Stimulated activated naive CD8-positive, alpha-beta T cell treated with anti-CD3 and anti-CD28 coated beads, Interleukin-15, amount 100 ng/mL, for 72 hours (primary cell): Measurements from ENCODE around the gene TBX10.
"Not testable (repeated sequence)": the region's sequence is repeated elsewhere in the genome, so short reads cannot be mapped to it uniquely, and the experiment has no call there.

Experiments used
- ATAC-seq: fragments of 150-1000 bp; cut with Tn5 transposase; 2 replicates; pipeline ENCODE4 v1.10.0; 2021; ENCODE audit warnings: mild to moderate bottlenecking, moderate library complexity
- DNase-seq, 2 donors: peaks; one replicate each; pipeline ENCODE4 v3.0.0; 2021 to 2022
- H3K27ac Mint-ChIP-seq, 2 donors: one replicate each; pipeline ENCODE4 v1.8.0; 2022; ENCODE audit warnings: mild to moderate bottlenecking in 2 of 2, mixed read lengths in 2 of 2, moderate library complexity in 2 of 2
- H3K27me3 Mint-ChIP-seq: one replicate; pipeline ENCODE4 v1.8.0; 2022; ENCODE audit warnings: mixed read lengths
- H3K4me1 Mint-ChIP-seq: one replicate; pipeline ENCODE4 v1.8.0; 2022; ENCODE audit warnings: mild to moderate bottlenecking, mixed read lengths
- H3K4me3 Mint-ChIP-seq, 2 donors: one replicate each; pipeline ENCODE4 v1.8.0; 2022; ENCODE audit warnings: mild to moderate bottlenecking in 2 of 2, mixed read lengths in 2 of 2, moderate library complexity in 1 of 2
- H3K9me3 Mint-ChIP-seq, 2 donors: one replicate each; pipeline ENCODE4 v1.8.0; 2022; ENCODE audit warnings: mixed read lengths in 2 of 2

Gene TBX10

GRCh38 chr11:67641338-67642172, 2.0 kb upstream of the TBX10 start:
- peaks cover 32% of the 10 kb centered on the region for H3K4me1 Mint-ChIP-seq
- DNase-seq (no peak), ATAC-seq (no peak)
- H3K27ac Mint-ChIP-seq, result no peak overlapping the region
- no peaks in the 10 kb centered on the region for H3K27me3 Mint-ChIP-seq
- H3K4me3 Mint-ChIP-seq, result no peak overlapping the region
- H3K9me3 Mint-ChIP-seq, result no peaks in the 10 kb centered on the region

GRCh38 chr11:67640758-67641337, 1.3 kb upstream of the TBX10 start:
- Mint-ChIP-seq H3K4me3 (no peak overlapping the region), H3K27me3 (no peaks in the 10 kb centered on the region), H3K9me3 (no peaks in the 10 kb centered on the region), H3K27ac (no peak overlapping the region), H3K4me1 (peaks cover 25% of the 10 kb centered on the region)
- no peak for DNase-seq
- no peak for ATAC-seq

GRCh38 chr11:67640021-67640757, 626 bp upstream of the TBX10 start:
- Mint-ChIP-seq H3K27me3 (no peaks in the 10 kb centered on the region), H3K27ac (no peak overlapping the region), H3K4me3 (no peak overlapping the region), H3K9me3 (no peaks in the 10 kb centered on the region), H3K4me1 (peaks cover 18% of the 10 kb centered on the region)
- ATAC-seq (peak; percentile 75), DNase-seq (peak in 1 of 2 donors; percentile 54)

DNA sequence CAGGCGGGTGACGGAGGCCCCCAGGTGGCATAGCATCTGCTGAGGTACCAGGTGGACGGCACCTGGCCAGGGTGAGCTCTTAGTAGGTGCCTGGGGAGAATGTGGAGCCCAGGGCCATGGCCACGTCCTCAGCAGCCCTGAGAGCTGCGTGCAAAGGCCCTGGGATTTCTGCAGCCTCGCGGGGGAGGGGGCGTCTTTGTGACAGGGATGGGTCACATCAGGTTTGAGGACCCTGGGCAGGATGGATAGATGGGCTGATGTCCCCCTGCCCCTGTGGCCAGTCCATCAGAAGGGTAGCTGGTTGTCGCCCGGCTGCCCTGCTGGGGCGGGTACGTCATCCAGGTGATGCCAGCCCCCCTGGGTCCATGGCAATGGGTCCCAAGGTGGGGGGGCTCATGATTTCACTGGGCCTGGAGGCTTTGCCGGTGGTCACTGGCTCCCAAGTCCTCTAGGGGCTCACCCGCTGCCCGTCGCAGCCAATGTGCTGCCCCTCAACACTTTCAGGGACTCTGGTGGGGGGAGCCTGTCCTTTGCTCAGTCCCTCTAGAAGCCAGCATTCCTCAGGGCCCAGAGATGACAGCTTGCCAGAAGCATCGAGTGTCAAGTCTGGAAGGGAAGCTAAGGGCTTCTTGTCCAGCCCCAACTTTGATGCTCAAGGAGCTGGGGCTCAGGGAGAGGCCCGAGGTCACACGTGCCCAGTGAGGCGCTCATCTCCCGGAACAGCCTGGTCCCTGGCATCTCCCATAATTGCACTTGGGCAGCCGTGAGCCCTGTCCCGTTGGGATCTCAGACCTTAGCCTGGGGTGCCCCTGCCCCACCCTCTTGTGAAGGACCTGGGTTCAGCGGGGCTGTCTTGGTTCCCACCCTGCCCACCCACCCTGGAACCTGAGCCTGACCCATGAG, 777 bp downstream of the TBX10 start:
- Mint-ChIP-seq H3K4me1 (peaks cover 7% of the 10 kb centered on the region), H3K27me3 (no peaks in the 10 kb centered on the region), H3K27ac (peak overlapping the region in 1 of 2 donors; percentile 9), H3K4me3 (no peak overlapping the region), H3K9me3 (no peaks in the 10 kb centered on the region)
- DNase-seq (no peak), ATAC-seq (no peak)

DNA sequence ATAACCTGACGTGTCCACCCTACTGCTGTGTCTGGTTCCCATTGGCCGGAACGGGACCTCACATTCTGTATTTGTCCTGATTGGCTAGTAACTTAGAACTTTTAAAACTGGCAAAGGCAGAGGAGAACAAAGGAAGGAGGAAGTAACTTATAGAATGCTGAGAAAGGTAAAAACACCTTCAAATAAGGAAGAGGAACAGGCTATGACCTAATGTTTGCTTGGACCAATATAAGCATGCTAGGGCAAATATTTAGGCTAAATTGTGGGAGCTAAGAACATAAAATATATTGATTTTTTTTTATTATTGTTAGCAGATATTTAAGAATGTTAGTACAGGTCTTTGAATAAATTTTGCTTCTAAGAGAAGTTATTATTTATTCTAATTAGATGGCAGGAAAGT, 2.1 kb downstream of the TBX10 start:
- not testable (repeated sequence) for H3K9me3 Mint-ChIP-seq, H3K27ac Mint-ChIP-seq, H3K4me1 Mint-ChIP-seq, H3K27me3 Mint-ChIP-seq, DNase-seq, H3K4me3 Mint-ChIP-seq, ATAC-seq

DNA sequence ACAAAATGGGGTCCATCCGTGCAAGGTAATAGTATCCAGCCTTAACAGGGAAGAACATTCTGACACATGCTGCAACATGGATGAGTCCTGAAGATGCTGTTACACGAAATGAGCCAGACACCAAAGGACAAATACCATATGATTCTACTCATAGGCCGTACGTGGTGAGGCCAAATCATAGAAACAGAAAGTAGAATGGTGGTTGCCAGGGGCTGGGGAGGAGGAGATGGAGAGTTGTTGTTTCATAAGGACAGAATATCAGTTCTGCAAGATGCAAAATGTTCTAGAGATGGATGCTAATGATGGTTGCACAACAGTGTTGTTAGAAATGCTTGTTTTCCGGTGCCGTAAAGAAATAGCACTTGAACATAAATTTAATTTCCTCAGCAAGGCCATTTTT, 2.6 kb downstream of the TBX10 start:
- H3K27ac Mint-ChIP-seq, result no peak overlapping the region
- H3K4me1 Mint-ChIP-seq, result peaks cover 9% of the 10 kb centered on the region
- ATAC-seq, result no peak

GRCh38 chr11:67635231-67635521, 4.4 kb downstream of the TBX10 start:
- no peak overlapping the region for H3K4me3 Mint-ChIP-seq
- DNase-seq, result no peak
- no peak overlapping the region for H3K27ac Mint-ChIP-seq
- no peaks in the 10 kb centered on the region for H3K27me3 Mint-ChIP-seq
- H3K4me1 Mint-ChIP-seq, result peaks cover 22% of the 10 kb centered on the region
- no peaks in the 10 kb centered on the region for H3K9me3 Mint-ChIP-seq
- ATAC-seq, result no peak

More for the DNA sequence above, 2.6 kb downstream of the TBX10 start:
- Mint-ChIP-seq H3K27me3 (no peaks in the 10 kb centered on the region), H3K9me3 (no peaks in the 10 kb centered on the region), H3K4me3 (no peak overlapping the region)
- no peak for DNase-seq

DNA sequence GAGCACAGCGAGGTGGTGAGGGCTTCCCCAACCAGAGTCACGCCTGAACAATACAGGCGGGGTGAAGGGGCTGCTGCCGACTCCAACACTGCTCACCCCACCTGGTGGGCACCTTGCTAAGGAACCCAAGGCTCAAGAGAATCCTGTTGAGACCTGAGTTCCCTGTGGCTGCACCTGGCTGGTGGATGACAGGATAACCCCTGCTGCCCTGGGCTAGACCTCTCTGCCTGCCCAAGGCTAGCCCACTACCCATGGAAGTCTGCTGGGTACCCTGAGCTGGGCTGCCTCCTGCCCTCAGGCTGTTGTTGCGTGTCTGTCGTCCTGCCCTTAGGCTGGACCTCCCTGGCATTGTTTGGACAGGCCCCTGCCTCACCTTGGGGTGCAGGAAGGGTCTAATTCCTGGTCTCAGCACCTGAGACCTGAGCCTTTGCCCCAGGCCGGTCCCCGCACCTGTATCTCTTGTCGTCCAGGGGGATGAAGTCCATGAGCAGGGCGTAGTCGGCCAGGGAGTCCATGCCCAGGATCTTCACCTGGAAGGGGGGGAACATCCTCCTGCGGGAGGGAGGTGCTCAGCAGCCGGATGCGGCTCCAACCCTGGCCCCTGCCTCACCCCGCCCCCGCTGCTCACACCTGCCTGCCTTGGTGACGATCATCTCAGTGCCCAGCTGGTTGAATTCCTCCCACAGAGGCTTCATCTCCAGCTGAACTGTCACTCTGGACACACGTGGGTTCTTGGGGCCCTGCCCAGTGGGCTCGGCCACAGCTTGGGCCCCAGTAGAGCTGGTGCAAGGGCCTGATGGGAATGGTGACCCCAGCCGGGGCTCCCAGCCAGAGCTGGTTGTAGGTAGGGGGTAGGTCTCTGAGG, 5.0 kb downstream of the TBX10 start:
- peaks cover 22% of the 10 kb centered on the region for H3K4me1 Mint-ChIP-seq
- no peak overlapping the region for H3K4me3 Mint-ChIP-seq
- no peaks in the 10 kb centered on the region for H3K9me3 Mint-ChIP-seq
- DNase-seq (no peak), ATAC-seq (no peak)
- no peaks in the 10 kb centered on the region for H3K27me3 Mint-ChIP-seq
- no peak overlapping the region for H3K27ac Mint-ChIP-seq

DNA sequence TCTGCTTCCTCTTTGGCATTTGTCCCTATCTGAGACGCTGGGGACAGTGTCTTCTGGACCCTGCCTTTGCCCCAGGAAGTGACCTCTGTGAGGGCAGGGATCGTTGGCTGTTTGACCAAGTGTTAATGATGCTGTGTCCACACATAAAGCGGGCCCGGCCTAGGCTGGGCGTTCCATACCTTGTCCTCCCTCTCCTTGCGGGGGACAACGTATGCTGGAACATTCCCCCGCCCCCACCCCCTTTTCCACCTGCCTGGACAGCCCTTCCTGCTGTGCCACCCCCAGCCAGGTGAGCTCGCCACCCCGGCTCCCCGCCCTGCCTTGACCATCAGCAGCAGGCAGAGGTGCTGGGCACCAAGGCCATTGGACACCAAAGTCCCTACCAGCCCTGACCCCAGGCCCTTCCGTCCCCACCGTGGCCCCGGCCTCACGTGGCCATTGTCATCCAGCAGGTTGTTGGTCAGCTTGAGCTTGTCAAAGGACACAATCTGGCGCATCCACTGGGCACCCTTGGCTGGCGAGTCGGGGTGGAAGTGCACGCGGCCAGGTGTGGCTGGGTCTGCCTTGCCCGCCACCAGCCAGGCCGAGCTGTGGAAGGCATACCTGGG, 5.7 kb downstream of the TBX10 start:
- Mint-ChIP-seq H3K27me3 (no peaks in the 10 kb centered on the region), H3K4me1 (peaks cover 25% of the 10 kb centered on the region), H3K4me3 (no peak overlapping the region), H3K9me3 (no peaks in the 10 kb centered on the region), H3K27ac (no peak overlapping the region)
- DNase-seq, result no peak
- ATAC-seq, result no peak

GRCh38 chr11:67632982-67633755, 6.4 kb downstream of the TBX10 start:
- Mint-ChIP-seq H3K4me3 (no peak overlapping the region), H3K9me3 (no peaks in the 10 kb centered on the region), H3K27me3 (no peaks in the 10 kb centered on the region), H3K27ac (peak overlapping the region; percentile 33 to 89), H3K4me1 (peaks cover 32% of the 10 kb centered on the region)
- no peak for ATAC-seq
- no peak for DNase-seq

DNA sequence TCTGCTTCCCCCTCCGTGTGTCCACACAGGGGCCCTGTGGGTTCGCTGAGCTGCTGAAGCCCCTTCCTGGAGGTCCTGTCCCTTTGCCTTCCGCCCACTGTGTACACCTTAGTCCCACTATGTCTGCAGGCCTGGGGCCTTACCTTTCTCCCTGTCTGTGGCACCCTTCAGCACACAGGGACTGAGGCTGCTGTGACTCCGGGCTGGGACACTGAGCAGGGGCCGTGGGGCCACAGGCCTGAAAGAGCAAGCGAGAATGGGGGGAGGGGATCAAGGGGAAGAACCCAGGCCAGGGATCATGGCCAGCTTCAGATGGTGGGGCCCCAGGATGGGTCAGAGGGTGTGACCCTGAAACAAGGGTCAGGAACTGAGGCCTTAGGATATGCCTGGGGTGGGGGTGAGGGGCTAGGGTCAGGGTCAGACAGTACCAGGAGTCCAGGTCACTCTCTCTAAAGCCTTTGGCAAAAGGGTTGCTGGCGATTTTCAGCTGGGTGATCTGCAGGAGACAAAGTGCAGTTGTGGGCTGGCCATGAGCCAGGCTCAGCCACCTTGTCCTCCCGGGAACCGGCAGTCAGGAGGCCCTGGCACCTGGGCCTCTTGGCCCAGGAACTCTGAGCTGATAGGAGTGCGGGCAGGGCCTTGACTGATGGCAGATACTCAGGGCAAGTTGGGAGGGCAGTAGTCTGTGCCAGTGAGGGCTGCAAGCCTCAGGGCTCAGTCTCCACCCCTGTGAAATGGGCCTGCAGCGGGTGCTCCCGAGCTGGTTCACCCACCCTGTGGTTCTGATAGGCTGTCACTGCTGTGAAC, 7.2 kb downstream of the TBX10 start:
- ATAC-seq, result no peak
- Mint-ChIP-seq H3K27ac (peak overlapping the region in 1 of 2 donors; percentile 89), H3K4me1 (peaks cover 40% of the 10 kb centered on the region), H3K4me3 (peak overlapping the region; percentile 51 to 62), H3K27me3 (no peaks in the 10 kb centered on the region), H3K9me3 (no peaks in the 10 kb centered on the region)
- no peak for DNase-seq

- H3K27me3 Mint-ChIP-seq, result no peaks in the 10 kb centered on the region
- H3K27ac Mint-ChIP-seq, result no peak overlapping the region
- peak overlapping the region; percentile 51 to 62 for H3K4me3 Mint-ChIP-seq
- H3K4me1 Mint-ChIP-seq, result peaks cover 40% of the 10 kb centered on the region
- ATAC-seq, result no peak
- no peaks in the 10 kb centered on the region for H3K9me3 Mint-ChIP-seq
- DNase-seq, result no peak
These were observed 7.7 kb downstream of the TBX10 start for GRCh38 chr11:67631853-67632174.

GRCh38 chr11:67631411-67631810, 8.2 kb downstream of the TBX10 start:
- no peak for ATAC-seq
- Mint-ChIP-seq H3K4me3 (peak overlapping the region in 1 of 2 donors; percentile 88), H3K27ac (no peak overlapping the region), H3K4me1 (peaks cover 42% of the 10 kb centered on the region), H3K27me3 (no peaks in the 10 kb centered on the region), H3K9me3 (no peaks in the 10 kb centered on the region)
- no peak for DNase-seq
